Caco-2 (cell line): ENCODE data around the gene CLIP1. TPM values are rescaled to one million over a fixed set of nuclear protein-coding genes. Genes with fewer than 3 reads are reported as not detected.

ENCODE experiments used
- BruUV-seq: library from RNA; stranded (reverse); fragments of 400-500 nt; replicated peaks from 2 replicates; lab custom pipeline; 2021; lab: Mats Ljungman, UMichigan
- CTCF ChIA-PET: fragments of 300-600 bp; sonication (Branson Sonifier 250); formaldehyde crosslinking; loops from one replicate; lab custom pipeline; 2022; ENCODE audit warnings: antibody characterized with exemption; lab: Charles Lee
- POLR2A ChIA-PET: fragments of 300-600 bp; sonication (Branson Sonifier 250); formaldehyde crosslinking; loops from one replicate; lab custom pipeline; 2022; ENCODE audit warnings: antibody characterized with exemption; lab: Charles Lee
- DNase-seq, 2 experiments: peaks; one replicate each; pipeline versions ENCODE4 v3.0.0 to v3.0.0-alpha.2; 2020 to 2022
- H3K27me3 ChIP-seq: replicated peaks from 2 replicates; pipeline ENCODE4 v1.6.0; 2011; ENCODE audit warnings: low read length; ENCODE audit not compliant: control insufficient read depth, insufficient read depth
- H3K36me3 ChIP-seq: 2 replicates; pipeline ENCODE4 v1.5.1; 2011; ENCODE audit warnings: low read length; ENCODE audit not compliant: control insufficient read depth, insufficient read depth
- H3K4me1 ChIP-seq: fragments of 250-450 bp; sonication (Bioruptor Pico); 2 replicates; pipeline ENCODE4 v1.5.1; 2020; ENCODE audit warnings: mild to moderate bottlenecking
- H3K4me3 ChIP-seq: 2 replicates; pipeline ENCODE4 v1.5.1; 2011; ENCODE audit warnings: low read depth, mild to moderate bottlenecking, control low read depth, low read length
- H3K9me3 ChIP-seq: fragments of 250-450 bp; sonication (Bioruptor Pico); 2 replicates; pipeline ENCODE4 v1.5.1; 2020; ENCODE audit warnings: mild to moderate bottlenecking, moderate library complexity
- H3K27ac Mint-ChIP-seq: one replicate; pipeline ENCODE4 v1.8.0; 2022; ENCODE audit warnings: mixed read lengths; ENCODE audit not compliant: unreplicated experiment
- H3K27me3 Mint-ChIP-seq: one replicate; pipeline ENCODE4 v1.8.0; 2022; ENCODE audit warnings: mixed read lengths; ENCODE audit not compliant: insufficient read depth, unreplicated experiment
- H3K36me3 Mint-ChIP-seq: one replicate; pipeline ENCODE4 v1.8.0; 2022; ENCODE audit warnings: mild to moderate bottlenecking, mixed read lengths; ENCODE audit not compliant: insufficient read depth, unreplicated experiment
- H3K4me1 Mint-ChIP-seq: one replicate; pipeline ENCODE4 v1.8.0; 2022; ENCODE audit warnings: low read depth, mixed read lengths; ENCODE audit not compliant: unreplicated experiment
- H3K4me3 Mint-ChIP-seq: one replicate; pipeline ENCODE4 v1.8.0; 2022; ENCODE audit warnings: mild to moderate bottlenecking, moderate library complexity, mixed read lengths; ENCODE audit not compliant: unreplicated experiment
- H3K9me3 Mint-ChIP-seq: one replicate; pipeline ENCODE4 v1.8.0; 2022; ENCODE audit warnings: mixed read lengths; ENCODE audit not compliant: unreplicated experiment
- CTCF ChIP-seq, 2 experiments: fragments of 200-600 bp in 1 of 2; IDR thresholded peaks; 1 replicate in 1 of 2; 2 replicates in 1 of 2; pipeline versions ENCODE4 v1.5.1 to v1.8.0; 2011 to 2022; ENCODE audit warnings: antibody characterized with exemption in 1 of 2, control low read depth in 1 of 2, inconsistent platforms in 1 of 2, low read depth in 1 of 2, low read length in 1 of 2, mild to moderate bottlenecking in 1 of 2, moderate library complexity in 1 of 2; ENCODE audit not compliant: insufficient read depth in 1 of 2, severe bottlenecking in 1 of 2, unreplicated experiment in 1 of 2
- intact Hi-C: fragments of 100-400 bp; cut with micrococcal nuclease; formaldehyde crosslinking; loops from one replicate; pipeline ENCODE4 v1.10.0; 2022; ENCODE audit not compliant: unreplicated experiment
- total RNA-seq: library from RNA; stranded (reverse); gene quantifications from 2 replicates; pipeline ENCODE4 v1.2.3, GENCODE V29; 2022

Gene CLIP1
- total RNA-seq, 1 experiment from 2014 or later: 85.0 TPM

DNA sequence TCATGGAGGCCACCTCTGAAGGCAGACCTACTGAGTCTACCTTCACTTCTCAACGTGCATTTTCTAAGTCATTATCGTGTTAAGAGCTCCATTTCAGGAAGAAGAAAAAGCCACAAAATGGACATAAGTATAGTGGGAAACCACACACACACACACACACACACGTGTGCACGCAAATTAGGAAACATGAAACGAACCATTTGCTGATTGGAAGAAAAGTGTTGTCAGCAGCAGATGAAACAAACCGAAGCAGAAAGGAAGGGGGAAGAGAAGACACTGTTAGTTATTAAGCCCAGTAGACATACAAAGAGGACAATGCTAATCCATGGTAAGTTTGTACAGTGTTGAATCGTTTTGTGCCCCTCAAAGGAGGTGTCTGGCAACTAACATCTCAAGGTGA lies 146.2 kb downstream of the CLIP1 start:
- Mint-ChIP-seq H3K36me3 (peaks cover 43% of the 10 kb centered on the region), H3K4me1 (peaks cover 17% of the 10 kb centered on the region), H3K4me3 (no peak overlapping the region), H3K27me3 (no peaks in the 10 kb centered on the region), H3K27ac (no peak overlapping the region), H3K9me3 (no peaks in the 10 kb centered on the region)
- H3K9me3 ChIP-seq: no peaks in the 10 kb centered on the region
- peaks cover 15% of the 10 kb centered on the region for H3K4me1 ChIP-seq
- intact Hi-C loops: no loop called here
- no peaks in the 10 kb centered on the region for H3K27me3 ChIP-seq
- H3K36me3 ChIP-seq: no peaks in the 10 kb centered on the region; the same call in 1 of the 2 replicates
- DNase-seq: no peak
- ChIA-PET CTCF (no interaction called here), POLR2A (no interaction called here)
- no peak for TF ChIP-seq CTCF (IDR thresholded peaks at IDR 0.05; ENCODE audit: insufficient read depth in 1 of 2, low read depth in 1 of 2, low read length in 1 of 2, severe bottlenecking in 1 of 2, unreplicated experiment in 1 of 2)
- H3K4me3 ChIP-seq: no peak overlapping the region
- no TSS peak for BruUV-seq

- ChIA-PET POLR2A (no interaction called here), CTCF (no interaction called here)
- Histone ChIP-seq H3K4me3 (no peak overlapping the region), H3K4me1 (peaks cover 15% of the 10 kb centered on the region), H3K27me3 (no peaks in the 10 kb centered on the region), H3K9me3 (no peaks in the 10 kb centered on the region), H3K36me3 (no peaks in the 10 kb centered on the region; the same call in 1 of the 2 replicates)
- Mint-ChIP-seq H3K4me1 (peaks cover 17% of the 10 kb centered on the region), H3K36me3 (peaks cover 51% of the 10 kb centered on the region), H3K9me3 (no peaks in the 10 kb centered on the region), H3K27ac (peak overlapping the region; percentile 51), H3K4me3 (no peak overlapping the region), H3K27me3 (no peaks in the 10 kb centered on the region)
- BruUV-seq: no TSS peak
- TF ChIP-seq CTCF (IDR thresholded peaks at IDR 0.05; ENCODE audit: insufficient read depth in 1 of 2, low read depth in 1 of 2, low read length in 1 of 2, severe bottlenecking in 1 of 2, unreplicated experiment in 1 of 2): no peak
- no peak for DNase-seq
- intact Hi-C loops: no loop called here
Measured at GRCh38 chr12:122275459-122275858, 147.0 kb downstream of the CLIP1 start.

DNA sequence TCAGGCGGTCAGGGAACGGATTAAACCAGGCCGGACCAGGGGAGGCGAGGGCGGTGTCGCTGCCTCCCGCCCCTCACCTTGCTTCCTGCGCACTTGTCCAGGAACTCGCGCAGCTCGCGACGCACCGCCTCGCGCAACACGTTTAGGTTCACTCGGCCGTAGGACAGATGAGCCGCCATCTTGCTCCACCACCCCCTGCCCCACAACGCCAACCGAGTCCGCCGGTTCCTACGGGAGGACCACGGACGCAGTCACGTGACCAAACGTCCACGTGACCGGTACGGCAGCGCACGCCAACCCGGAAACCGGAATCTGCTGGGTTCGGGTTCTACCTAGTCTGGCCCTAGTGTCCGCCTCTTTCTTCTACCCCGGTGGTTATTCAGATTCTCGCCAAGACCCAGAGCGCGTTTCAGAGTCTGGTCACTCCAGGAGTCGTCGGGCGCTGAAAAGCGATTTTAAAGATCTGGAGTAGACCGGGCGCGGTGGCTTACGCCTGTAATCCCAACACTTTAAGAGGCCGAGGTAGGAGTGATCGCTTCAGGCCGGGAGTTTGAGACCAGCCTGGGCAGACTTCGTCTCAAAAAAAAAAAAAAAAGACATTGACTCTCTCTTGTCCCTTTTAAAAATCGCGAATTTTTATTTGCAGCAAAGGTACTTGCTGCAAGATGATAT lies 156.1 kb downstream of the CLIP1 start, which contains the start of gene VPS33A:
Gene VPS33A, minus strand, starts transcription at position 265 of the 672 bp plus-strand sequence. Its CDS starts 86 bp downstream, at position 179.
- peak within 1 kb of the TSS; percentile 83 for H3K4me3 Mint-ChIP-seq
- intact Hi-C loops: loop anchor here (1.0 kb wide), 1 partner anchor 40 kb away; the partner anchor contains the start of gene DIABLO

More for the DNA sequence above, 156.1 kb downstream of the CLIP1 start, which contains the start of gene VPS33A:
- CTCF ChIA-PET: interaction anchor here (0.6 to 1.5 kb wide), 4 partner anchors 43 to 372 kb away, joined by 3 to 10 read pairs (median 3); partner anchors contain the start of gene CFAP251
- Histone ChIP-seq H3K4me1 (no peaks in the 10 kb centered on the region), H3K36me3 (peaks cover 2% of the 10 kb centered on the region; the same call in 1 of the 2 replicates), H3K4me3 (peak within 1 kb of the TSS; percentile 65), H3K9me3 (no peaks in the 10 kb centered on the region), H3K27me3 (no peaks in the 10 kb centered on the region)
- H3K36me3 Mint-ChIP-seq: peaks cover 40% of the 10 kb centered on the region
- no TSS peak for BruUV-seq
- peak; percentile 97 to 99 for DNase-seq
- POLR2A ChIA-PET: interaction anchor here (0.7 to 1.0 kb wide), 4 partner anchors 40 to 133 kb away, joined by 3 to 6 read pairs (median 4); partner anchors contain the start of gene DIABLO
- no peaks in the 10 kb centered on the region for H3K9me3 Mint-ChIP-seq
- no peaks in the 10 kb centered on the region for H3K4me1 Mint-ChIP-seq
- peak within 1 kb of the TSS; percentile 96 for H3K27ac Mint-ChIP-seq
- no peaks in the 10 kb centered on the region for H3K27me3 Mint-ChIP-seq
- TF ChIP-seq CTCF (IDR thresholded peaks at IDR 0.05; ENCODE audit: insufficient read depth in 1 of 2, low read depth in 1 of 2, low read length in 1 of 2, severe bottlenecking in 1 of 2, unreplicated experiment in 1 of 2): no peak
